C4-2B (cell line): ENCODE results near the gene TMEM183A.

Source experiments
- H3K27ac ChIP-seq: fragments of 450-650 bp; 2 replicates; pipeline ENCODE4 v1.5.1; 2017
- ZFX ChIP-seq: fragments of 450-650 bp; IDR thresholded peaks from 2 replicates; pipeline ENCODE4 v1.6.1; 2017
- TF ChIP-seq, protein P1 (sequence below): fragments of 450-650 bp; conservative IDR thresholded peaks from 2 replicates; pipeline ENCODE4 v1.5.1; 2017; ENCODE audit warnings: mild to moderate bottlenecking

TMEM183A gene

DNA sequence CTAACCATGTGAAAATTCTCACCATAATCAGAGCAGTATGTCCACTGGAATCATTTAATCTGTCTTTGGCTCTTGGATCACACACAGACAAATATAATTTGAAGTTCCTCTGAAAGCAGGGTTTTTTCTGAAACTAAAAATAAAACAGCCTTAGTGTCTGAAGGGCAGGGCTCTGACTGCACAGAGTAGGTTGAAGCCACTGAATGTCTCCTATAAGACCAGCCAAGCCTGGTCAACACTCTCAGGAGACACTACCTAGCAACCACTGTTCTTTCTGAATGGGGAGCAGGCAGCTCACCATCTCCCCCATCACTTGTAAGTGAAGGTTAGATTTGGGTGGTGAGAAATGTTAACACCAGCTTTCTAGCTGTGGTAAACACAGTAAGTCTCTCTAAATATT, 16.1 kb upstream of the TMEM183A start:
- no peak overlapping the region for H3K27ac ChIP-seq
- TF ChIP-seq, protein P1, sequence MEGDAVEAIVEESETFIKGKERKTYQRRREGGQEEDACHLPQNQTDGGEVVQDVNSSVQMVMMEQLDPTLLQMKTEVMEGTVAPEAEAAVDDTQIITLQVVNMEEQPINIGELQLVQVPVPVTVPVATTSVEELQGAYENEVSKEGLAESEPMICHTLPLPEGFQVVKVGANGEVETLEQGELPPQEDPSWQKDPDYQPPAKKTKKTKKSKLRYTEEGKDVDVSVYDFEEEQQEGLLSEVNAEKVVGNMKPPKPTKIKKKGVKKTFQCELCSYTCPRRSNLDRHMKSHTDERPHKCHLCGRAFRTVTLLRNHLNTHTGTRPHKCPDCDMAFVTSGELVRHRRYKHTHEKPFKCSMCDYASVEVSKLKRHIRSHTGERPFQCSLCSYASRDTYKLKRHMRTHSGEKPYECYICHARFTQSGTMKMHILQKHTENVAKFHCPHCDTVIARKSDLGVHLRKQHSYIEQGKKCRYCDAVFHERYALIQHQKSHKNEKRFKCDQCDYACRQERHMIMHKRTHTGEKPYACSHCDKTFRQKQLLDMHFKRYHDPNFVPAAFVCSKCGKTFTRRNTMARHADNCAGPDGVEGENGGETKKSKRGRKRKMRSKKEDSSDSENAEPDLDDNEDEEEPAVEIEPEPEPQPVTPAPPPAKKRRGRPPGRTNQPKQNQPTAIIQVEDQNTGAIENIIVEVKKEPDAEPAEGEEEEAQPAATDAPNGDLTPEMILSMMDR: no peak
- no peak for TF ChIP-seq ZFX

DNA sequence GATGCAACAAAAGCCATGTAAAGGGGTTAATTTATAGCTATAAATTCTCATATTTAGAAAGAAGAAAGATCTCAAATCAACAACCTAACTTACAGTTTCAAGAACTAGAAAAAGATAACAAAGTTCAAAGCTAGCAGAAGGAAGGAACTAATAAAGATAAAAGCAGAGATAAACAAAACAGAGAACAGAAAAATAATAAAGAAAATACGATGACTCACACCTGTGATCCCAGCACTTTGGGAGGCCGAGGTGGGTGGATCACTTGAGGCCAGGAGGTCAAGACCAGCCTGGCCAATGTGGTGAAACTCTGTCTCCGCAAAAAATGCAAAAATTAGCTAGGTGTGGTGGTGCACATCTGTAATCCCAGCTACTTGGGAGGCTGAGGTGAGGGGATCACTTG, 12.4 kb upstream of the TMEM183A start:
- no peak for TF ChIP-seq ZFX
- TF ChIP-seq, protein P1: no peak
- H3K27ac ChIP-seq: no peak overlapping the region

DNA sequence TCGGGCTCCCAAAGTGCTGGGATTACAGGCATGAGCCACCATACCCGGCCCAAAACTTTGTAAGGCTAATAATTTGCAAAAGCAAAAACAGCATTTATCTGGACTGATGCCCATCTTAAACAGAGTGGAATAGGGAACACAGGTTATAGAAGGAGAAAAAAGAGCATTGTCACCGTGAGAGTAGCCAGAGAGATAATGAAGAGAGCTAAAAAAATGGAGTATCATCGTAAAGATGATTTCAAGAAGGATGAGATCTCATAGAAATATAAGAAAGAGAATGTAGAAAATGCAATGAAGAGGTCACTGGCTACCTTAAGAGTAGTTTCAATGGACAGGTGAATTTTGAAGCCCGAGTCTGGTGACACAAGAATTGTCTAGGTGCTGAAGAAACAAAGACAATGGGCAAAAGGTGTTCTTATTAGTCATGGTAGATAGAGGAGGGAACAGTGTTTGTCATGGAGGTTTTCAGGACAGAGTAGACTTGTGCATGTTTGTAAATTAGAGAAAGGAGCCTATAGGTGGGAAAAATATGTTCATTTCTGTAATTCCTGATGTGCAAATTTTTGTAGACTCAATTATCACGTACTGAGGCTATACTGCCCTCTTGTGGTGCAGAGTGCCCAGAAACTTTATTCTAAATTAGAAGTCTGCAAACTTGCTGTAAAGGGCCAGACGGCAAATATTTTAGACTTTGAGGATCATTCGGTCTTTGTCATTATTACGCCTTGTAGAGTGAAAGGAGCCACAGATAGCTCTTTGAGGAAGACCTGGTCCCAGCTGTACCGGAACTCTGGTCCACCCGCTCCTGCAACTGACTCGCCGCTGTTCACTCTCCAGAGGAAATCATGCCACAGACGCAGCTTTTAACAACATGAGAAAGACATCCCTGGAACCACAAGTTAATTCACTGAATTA, 8.1 kb upstream of the TMEM183A start:
- no peak for TF ChIP-seq ZFX
- TF ChIP-seq, protein P1: peak; percentile 93
- no peak overlapping the region for H3K27ac ChIP-seq

DNA sequence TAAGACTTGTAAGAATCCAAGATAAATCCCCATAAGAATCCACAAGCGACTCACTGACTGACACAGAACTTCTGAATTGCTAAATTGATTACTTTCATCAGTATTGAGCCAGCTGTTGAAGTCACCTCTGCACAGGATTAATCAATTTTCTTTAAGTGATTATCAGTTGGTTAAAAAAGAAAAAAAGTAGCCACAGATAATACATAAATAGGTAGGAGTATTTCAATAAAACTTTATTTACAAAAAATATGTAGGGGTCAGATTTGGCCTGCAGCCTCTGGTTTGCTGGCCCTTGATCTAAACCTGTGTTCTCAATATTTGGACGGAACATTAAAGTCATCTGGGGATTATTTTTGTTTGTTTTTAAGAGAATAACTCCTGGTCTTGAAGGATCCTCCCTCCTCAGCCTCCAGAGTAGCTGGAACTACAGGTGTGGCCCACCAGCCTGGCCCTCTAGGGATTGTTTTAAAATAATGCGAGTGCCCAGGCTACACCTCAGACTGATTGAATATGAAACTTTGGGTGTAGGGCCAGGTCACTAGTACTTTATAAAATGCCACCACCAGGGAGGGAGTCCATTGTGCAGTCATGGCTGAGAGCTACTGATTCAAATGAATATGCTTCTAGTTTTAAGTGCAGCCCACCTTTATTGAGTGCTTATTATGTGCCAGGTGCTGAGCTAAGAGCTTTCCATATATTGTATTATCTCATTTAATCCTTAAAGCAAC, 6.8 kb upstream of the TMEM183A start:
- TF ChIP-seq, protein P1: no peak
- no peak for TF ChIP-seq ZFX
- H3K27ac ChIP-seq: no peak overlapping the region

DNA sequence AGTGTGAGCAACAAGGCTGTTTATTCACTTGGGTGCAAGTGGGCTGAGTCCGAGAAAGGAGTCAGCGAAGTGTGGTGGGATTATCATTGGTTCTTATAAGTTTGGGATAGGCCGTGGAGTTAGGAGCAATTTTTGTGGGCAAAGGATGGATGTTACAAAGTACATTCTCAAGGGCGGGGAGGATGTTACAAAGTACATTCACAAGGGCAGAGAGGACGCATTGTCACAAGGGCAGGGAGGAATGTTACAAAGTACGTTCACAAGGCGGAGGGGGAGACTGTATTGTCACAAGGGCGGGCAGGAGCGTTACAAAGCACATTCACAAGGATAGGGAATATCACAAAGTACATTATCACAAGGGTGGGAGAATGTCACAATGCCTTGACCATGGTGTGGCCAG, 5.2 kb upstream of the TMEM183A start:
- no peak overlapping the region for H3K27ac ChIP-seq
- TF ChIP-seq ZFX: no peak
- TF ChIP-seq, protein P1: no peak

DNA sequence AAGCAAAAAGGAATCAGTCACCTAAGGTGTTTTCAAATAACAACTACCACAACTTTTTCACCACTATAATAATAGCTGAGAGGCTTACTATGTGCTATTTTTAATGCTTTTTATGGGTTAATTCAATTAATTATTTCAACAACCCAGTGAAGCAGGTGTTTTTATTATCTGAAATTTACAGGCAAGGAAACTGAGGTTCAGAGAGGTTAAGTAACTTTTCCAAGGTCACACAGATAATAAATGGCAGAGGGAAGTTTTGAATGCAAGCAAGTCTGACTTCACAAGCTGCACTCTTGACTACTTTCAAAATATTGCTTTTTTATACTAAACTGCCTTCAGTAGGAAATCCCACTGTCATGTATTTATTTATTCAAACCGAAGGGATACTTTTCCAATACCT, 4.2 kb upstream of the TMEM183A start:
- H3K27ac ChIP-seq: no peak overlapping the region
- TF ChIP-seq, protein P1: no peak
- TF ChIP-seq ZFX: no peak

DNA sequence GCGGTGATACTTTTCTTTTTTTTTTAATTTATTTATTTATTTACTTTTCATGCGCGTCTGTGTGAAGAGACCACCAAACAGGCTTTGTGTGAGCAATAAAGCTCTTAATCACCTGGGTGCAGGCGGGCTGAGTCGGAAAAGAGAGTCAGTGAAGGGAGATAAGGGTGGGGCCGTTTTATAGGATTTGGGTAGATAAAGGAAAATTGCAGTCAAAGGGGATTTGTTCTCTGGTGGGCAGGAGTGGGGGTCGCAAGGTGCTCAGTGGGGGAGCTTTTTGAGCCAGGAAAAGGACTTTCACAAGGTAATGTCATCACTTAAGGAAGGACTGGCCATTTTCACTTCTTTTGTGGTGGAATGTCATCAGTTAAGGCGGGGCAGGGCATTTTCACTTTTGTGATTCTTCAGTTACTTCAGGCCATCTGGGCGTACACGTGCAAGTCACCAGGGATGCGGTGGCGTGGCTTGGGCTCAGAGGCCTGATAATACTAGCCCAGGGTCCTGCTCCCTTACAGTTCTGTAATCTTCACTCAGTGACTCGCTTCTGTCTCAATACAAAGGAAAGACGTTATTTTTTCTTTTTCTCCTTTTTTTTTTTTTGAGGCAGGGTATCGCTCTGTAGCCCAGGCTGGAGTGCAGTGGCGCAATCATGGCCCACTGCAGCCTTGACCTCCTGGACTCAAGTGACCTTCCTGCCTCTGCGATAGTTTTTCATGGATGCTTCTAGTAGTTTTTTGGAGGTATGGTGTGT, 1.6 kb upstream of the TMEM183A start:
- peak overlapping the region; percentile 97; the same call in 1 of the 2 replicates for H3K27ac ChIP-seq
